GM19043 (cell line): Measurements from ENCODE around the gene RHCG.

Source experiments
- ATAC-seq: cut with Tn5 transposase; IDR thresholded peaks from one replicate; pipeline ENCODE4 v1.9.1; 2021; ENCODE audit warnings: low read depth; ENCODE audit not compliant: unreplicated experiment

The RHCG gene

DNA sequence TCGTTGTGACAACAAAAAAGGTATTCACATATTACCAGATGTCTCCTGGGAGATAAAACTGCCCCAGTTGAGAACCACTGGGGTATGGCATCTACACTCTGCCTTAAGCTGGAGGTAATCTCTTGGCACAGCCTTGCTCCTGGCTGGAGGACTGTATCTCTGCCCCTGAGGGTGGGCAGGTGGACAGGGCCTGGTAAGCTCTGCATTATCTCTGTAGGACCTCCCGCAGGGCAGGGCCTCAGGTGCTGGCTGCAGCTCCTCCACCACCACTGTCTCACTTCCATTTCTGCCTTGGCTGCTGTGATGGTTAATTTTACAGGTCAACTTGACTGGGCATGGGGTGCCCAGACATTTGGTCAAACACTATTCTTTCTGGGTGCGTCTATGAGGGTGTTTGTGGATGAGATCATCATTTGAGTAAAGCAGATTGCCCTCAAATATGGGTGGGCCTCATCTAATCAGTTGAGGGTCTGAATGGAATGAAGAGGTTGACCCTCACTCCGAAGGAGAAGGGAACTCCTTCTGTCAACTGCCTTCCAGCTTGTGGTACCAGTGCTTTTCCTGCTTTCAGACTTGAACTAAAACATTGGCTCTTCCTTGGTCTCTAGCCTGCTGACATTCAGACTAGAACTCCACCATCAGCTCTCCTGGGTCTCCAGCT lies 9.8 kb upstream of the RHCG start:
- no peak for ATAC-seq

GRCh38 chr15:89504166-89504565 lies 7.8 kb upstream of the RHCG start:
- no peak for ATAC-seq

GRCh38 chr15:89502867-89503595 lies 6.6 kb upstream of the RHCG start:
- ATAC-seq: no peak

- no peak for ATAC-seq
Measured at GRCh38 chr15:89501646-89502045, 5.3 kb upstream of the RHCG start.

- no peak for ATAC-seq
Measured at GRCh38 chr15:89500397-89501270, 4.3 kb upstream of the RHCG start.

- no peak for ATAC-seq
Measured at GRCh38 chr15:89499156-89499555, 2.8 kb upstream of the RHCG start.

- no peak for ATAC-seq
Measured at GRCh38 chr15:89498574-89498906, 2.2 kb upstream of the RHCG start.

- no peak for ATAC-seq
Measured at GRCh38 chr15:89497231-89497630, 848 bp upstream of the RHCG start.

GRCh38 chr15:89495638-89496145 lies 691 bp downstream of the RHCG start:
- ATAC-seq: no peak

DNA sequence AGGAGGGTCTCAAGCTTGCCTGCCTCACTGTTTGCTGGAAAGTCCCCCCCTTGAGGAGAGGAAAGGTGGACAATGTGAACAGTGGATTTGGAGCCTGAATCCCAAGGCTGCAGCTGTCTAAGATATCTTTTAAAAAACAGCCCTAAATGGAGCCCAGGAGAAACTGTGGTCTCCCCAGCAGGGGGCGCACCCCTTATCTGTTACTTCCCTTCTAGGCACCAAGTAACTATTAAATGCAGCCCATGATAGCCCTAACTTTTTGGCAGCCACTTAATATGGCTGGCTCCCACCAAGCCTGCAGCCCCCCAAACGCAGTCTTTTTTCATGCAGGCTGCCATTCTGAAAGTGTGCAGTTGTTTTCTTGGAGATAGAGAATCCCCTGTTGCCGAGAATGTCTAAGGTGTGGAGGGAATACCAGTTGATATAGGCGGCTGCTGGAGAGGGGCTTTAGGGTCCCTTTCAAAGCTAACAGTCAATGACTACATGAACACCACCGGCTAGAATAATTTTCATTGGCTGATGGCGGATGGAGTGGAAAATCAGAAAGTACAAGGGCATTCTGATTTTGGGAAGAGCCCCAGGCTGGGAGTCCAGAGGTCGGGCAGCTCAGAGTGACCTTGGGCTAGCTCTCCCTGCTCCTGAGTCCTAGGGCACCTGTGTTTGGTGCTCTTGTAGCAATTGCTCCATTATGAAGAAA lies 1.3 kb downstream of the RHCG start:
- no peak for ATAC-seq

DNA sequence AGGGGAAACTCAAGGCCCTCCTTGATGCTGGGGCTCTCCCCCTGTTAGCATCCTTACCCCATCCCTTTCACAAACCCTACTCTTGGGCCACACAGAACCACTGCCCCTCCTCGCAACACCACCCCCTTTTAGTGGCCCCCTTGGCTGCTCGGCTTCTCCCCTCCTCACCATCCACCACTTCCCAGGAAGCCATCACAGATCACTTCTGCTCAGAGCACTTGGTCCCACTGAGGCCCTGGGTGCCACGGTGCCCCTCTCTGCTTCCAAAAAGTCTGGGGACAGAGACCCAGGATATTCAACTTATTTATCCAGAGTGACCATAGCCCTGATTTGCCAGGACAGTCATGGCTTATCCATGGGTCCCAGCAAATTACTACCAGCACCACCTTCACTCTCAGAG lies 2.4 kb downstream of the RHCG start:
- ATAC-seq: no peak

GRCh38 chr15:89492934-89493631 lies 3.3 kb downstream of the RHCG start:
- no peak for ATAC-seq

DNA sequence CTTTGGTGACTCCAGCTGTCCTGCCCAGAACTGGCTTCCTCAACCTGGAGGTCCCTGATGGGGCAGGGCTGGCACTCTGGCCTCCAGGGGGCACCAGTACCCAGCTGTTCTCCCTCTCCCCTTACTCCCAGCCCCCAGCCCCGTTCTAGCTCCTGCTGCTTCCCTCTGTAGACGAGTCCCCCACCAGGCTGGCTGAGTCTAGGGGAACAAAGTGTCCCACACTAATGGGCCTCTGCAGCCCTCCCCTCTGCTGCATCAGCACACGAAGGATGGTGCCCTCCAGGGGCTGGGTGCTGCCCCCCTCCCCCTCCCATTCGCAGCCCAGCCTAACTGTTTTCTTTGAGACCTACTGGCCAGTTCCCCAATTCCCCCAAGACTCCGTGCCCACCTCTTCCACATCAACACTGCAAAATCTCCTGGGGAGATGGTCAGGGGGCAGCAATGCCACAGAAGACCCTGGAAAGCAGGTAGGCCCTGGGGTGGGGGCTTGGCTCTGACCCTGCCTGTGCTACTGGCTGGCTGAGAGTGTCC lies 4.2 kb downstream of the RHCG start:
- no peak for ATAC-seq

DNA sequence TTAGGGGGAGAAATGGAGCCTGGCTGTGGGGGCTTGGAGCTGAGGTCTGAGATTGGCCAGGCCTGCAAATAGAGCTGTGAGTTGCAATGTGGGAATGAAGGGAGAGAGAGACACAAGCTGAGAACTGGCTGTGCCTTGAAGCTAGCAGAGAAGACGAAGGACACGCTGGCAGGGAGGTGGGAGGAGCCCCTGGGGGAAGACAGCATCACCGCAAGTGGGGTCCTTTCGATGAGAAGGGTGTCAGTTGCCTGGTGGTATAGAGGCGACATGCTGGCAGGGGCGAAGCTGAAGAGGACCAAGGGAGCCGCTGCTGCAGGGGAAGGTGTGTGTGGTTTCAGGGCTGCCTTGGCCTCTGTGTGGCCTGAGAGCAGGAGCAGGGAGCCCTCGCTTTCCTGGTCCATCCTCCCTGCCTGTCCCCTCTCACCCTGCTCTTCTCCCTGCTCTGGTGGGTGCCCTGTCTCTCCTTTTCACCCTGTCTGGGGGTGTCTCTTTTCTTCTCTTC lies 5.5 kb downstream of the RHCG start:
- ATAC-seq: no peak

- no peak for ATAC-seq
Measured at GRCh38 chr15:89490081-89490813, 6.1 kb downstream of the RHCG start.

DNA sequence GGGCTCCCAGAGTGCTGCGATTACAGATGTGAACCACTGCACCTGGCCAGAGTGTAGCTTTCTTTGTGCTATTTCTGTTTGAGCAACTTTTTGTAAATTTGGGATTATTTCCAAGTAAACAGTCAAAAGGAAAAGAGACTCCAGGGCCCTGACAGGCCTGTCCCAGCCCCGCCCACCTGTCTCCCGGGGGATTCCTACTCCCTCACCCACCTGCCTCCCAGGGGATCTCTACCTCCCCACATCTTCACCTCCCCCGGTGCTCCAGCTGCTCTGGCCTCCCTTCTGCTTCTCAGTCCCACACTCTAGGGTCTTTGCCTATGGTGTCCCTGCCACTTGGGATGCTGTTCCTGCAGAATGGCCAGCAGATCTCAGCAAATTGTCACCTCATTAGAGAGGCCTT lies 7.0 kb downstream of the RHCG start:
- no peak for ATAC-seq

- ATAC-seq: no peak
Measured at GRCh38 chr15:89487791-89488190, 8.6 kb downstream of the RHCG start.

- ATAC-seq: no peak
Measured at GRCh38 chr15:89486726-89487050, 9.7 kb downstream of the RHCG start.

- ATAC-seq: no peak
Measured at GRCh38 chr15:89483079-89483478, 13.3 kb downstream of the RHCG start.
